ENCODE data around the gene ACKR2. TPM values are rescaled to one million over a fixed set of nuclear protein-coding genes. Genes with fewer than 3 reads are reported as not detected.

Gene ACKR2
- total RNA-seq, 1 donor from 2014 or later: 0.43 TPM

DNA sequence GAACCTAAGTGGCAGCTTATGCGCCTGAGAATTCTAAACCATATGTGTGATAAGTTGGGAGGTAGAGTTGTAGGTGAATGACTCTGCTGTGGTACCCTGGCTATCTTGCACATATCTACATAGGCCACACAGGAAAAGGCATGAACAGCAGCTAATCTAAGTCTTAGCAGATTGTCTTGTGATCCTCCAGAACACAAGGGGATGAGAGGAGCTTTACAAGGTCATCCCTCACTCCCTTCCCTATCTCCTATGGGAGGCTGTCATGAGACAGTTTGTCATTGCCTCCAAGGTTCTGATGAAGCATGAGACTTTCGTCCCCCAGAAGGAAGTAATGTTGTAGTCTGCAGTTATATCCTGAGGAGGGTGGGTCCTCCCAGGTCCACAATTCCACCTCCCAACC, 93.0 kb downstream of the ACKR2 start:
- intact Hi-C loops (cut with DNase I): no loop called here
- no peak for ATAC-seq (ENCODE audit: poor library complexity)
- DNase-seq: no peak

DNA sequence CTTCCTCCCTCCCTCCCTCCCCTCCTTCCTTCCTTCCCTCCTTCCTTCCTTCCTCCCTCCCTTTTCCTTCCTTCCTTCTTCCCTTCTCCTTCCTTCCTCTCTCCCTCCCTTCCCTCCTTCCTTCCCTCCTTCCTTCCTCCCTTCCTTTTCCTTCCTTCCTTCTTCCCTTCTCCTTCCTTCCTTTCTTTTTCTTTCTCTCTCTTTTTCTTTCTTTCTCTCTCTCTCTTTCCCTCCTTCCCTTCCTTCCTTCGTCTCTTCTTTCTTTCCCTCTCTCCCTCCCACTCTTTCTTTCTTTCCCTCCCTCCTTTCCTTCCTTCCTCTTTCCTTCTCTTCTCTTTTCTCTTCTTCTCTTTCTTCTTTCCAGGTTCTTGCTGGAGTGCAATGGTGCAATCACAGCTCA, 94.8 kb downstream of the ACKR2 start:
- intact Hi-C loops (cut with DNase I): no loop called here
- DNase-seq (no peak), ATAC-seq (ENCODE audit: poor library complexity) (no peak)

DNA sequence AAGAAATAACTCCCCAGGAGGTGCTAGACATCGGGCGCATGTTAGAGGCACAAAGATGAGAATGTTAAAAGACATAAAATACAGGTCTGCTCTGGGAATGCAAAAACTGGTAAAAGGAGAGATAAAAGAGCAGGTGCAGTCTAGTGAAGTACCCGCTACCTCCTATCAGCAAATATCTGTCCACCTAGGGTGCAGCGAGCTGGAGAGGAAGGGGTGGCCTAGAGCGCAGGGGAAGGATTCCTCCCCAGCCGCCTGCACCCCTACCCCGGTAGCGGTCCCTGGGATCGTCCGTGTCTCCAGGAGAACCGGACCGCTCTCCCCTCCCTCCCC, 96.5 kb downstream of the ACKR2 start:
- no peak for DNase-seq
- no peak for ATAC-seq (ENCODE audit: poor library complexity)

DNA sequence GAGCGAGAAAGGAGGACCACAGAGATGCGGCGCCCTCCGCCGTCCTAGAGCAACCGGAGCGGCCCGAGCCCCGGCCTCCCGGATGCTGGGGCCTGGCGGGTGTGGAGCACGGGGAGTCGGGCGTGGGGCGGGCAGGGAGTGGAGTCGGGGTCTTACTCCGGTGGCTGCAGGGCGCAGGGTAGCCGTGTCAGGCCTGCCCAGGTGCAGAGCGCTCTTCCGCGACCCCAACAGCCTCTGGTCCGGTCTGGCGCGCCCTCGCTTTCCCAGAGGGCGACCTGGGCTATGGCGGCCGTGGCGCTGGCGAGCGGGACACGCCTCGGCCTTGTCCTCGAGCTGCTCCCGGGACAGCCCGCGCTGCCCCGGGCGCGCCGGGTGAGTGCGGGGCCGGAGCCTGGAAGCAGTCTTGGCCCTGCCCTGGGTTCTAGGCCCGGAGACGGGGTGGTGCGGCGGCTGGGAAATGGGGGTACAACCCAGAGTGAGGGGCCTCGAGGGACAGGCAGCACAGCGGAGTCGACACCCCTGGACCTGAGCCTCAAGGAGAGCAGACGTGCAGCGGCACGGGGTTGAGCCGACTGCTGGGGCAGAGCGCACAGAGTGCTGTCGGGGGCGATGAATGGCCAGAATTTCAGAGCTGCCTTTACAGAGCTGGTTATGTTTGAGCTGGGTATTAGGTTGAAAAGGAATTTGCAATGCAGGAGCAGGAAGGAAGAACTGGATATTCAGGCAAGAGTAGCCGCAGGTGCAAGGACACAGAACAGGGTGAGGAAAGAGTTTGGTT, 97.0 kb downstream of the ACKR2 start, which contains the start of gene ZNF662:
TSS of gene ZNF662 (plus strand) at position 73 of the 778 bp plus-strand sequence. CDS start 1,973 bp downstream, outside the sequence.
- DNase-seq: peak; percentile 71
- intact Hi-C loops (cut with DNase I): no loop called here
- ATAC-seq (ENCODE audit: poor library complexity): peak; percentile 93

More for the DNA sequence above, 96.5 kb downstream of the ACKR2 start:
- intact Hi-C loops (cut with DNase I): no loop called here

DNA sequence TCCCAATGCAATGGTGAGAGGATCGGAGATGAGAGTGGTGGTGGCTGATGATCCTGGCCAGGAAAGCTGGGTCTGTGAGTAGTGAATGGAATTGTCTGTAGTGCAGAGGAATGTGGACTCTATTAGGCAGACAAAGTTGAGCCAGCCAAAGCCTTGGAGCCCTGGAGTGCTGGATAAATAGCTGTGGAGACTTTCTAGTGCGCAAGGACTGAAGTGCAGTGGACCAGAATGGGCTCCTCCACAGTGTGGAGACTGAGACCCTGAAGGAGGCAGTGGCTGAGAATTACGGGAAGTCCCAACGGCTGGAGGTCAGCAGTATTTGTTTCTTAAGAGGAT, 97.6 kb downstream of the ACKR2 start:
- peak; percentile 28 for ATAC-seq (ENCODE audit: poor library complexity)
- no peak for DNase-seq
- intact Hi-C loops (cut with DNase I): no loop called here

DNA sequence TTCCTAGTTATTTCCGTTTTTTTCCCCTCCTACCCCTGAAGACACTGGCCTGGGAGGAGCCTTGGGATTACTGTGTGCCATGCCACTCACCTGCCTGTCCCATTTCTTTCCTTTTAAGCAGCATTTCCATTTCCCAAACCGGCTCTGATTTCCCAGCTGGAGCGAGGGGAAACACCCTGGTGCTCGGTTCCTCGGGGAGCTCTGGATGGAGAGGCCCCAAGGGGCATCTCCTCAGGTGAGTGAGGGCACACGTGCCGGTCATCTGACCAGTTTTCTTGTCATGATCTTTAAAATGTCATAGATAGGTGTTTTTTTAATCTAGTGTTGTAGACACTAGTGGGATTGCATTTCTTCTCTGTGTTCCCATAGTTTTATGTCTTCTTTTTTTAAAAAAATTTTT, 99.4 kb downstream of the ACKR2 start:
- intact Hi-C loops (cut with DNase I): no loop called here
- ATAC-seq (ENCODE audit: poor library complexity): no peak
- no peak for DNase-seq

DNA sequence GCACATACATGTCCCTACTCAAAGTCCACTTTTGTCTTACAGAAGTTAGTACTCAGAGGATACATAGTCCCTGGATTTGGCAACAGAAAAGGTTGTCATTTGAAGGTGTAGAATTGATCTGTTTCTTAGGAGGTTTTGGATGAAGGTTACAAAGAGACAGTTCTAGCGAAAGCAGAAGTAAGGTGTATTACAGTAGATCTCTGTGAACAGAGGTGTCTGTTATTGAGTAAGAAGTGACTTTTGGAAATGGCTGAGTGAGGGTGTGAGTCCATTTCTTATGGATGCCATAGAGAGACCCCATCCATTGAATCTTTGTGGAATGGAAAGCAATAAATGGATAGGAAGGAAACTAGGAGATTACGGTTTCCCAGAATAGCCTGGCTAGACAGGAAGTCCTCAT, 102.3 kb downstream of the ACKR2 start:
- intact Hi-C loops (cut with DNase I): no loop called here
- DNase-seq (no peak), ATAC-seq (ENCODE audit: poor library complexity) (no peak)

DNA sequence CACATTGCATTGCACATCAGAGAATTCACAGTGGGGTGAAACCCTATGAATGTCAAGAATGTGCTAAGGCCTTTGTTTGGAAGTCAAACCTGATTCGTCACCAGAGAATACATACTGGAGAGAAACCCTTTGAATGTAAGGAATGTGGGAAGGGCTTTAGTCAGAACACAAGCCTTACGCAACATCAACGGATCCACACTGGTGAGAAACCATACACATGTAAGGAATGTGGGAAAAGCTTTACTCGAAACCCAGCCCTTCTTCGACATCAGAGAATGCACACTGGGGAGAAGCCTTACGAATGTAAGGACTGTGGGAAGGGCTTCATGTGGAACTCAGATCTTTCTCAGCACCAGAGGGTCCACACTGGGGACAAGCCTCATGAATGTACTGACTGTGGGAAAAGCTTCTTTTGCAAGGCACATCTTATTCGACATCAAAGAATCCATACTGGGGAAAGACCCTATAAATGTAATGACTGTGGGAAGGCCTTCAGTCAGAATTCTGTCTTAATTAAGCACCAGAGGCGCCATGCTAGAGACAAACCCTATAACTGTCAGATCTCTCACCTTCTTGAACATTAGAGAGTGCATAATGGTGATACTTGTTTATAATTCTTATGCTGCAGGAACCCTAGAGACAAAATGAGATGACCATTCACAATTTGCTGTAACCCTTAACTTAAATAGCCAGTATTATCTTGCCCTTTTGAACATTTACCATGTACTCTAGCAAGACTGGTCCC, 105.7 kb downstream of the ACKR2 start:
- ATAC-seq (ENCODE audit: poor library complexity) (no peak), DNase-seq (no peak)
- intact Hi-C loops (cut with DNase I): no loop called here

Other genes starting within 250 kb of the ACKR2 start
- 21.6 TPM for gene SEC22C, start 227.5 kb upstream of the ACKR2 start, total RNA-seq
- gene SS18L2, start 218.6 kb upstream of the ACKR2 start, total RNA-seq: 9.1 TPM
- 21.6 TPM for gene NKTR, start 208.8 kb upstream of the ACKR2 start, total RNA-seq
- 82.3 TPM for gene ZBTB47, start 155.7 kb upstream of the ACKR2 start, total RNA-seq
- gene KLHL40, start 123.9 kb upstream of the ACKR2 start, total RNA-seq: 0.11 TPM
- 486 TPM for gene HHATL, start 106.6 kb upstream of the ACKR2 start, total RNA-seq
- gene CCDC13, start 36.2 kb upstream of the ACKR2 start, total RNA-seq: 0.24 TPM
- 320 TPM for gene HIGD1A, start 5.0 kb upstream of the ACKR2 start, total RNA-seq
- not detected for gene CYP8B1, start 66.4 kb downstream of the ACKR2 start, total RNA-seq
- 3.3 TPM for gene ZNF662, start 96.7 kb downstream of the ACKR2 start, total RNA-seq
- gene GASK1A, start 169.9 kb downstream of the ACKR2 start, total RNA-seq: 0.75 TPM

Measured in Right ventricle myocardium superior (tissue), 1 donor.